Urothelium cell line (cell line): ENCODE results near the gene CFAP73.
A peak's percentile ranks its signal among the peaks of the same experiment; 100 is the strongest.

Experiments
- DNase-seq: peaks from one replicate; pipeline ENCODE4 v3.0.0; 2011; ENCODE audit warnings: low spot score, mixed read lengths
- FAIRE-seq: peaks from 2 replicates; lab custom pipeline; 2011; peaks lifted over from hg19 to GRCh38; lab: Jason Lieb, UNC

Gene CFAP73

DNA sequence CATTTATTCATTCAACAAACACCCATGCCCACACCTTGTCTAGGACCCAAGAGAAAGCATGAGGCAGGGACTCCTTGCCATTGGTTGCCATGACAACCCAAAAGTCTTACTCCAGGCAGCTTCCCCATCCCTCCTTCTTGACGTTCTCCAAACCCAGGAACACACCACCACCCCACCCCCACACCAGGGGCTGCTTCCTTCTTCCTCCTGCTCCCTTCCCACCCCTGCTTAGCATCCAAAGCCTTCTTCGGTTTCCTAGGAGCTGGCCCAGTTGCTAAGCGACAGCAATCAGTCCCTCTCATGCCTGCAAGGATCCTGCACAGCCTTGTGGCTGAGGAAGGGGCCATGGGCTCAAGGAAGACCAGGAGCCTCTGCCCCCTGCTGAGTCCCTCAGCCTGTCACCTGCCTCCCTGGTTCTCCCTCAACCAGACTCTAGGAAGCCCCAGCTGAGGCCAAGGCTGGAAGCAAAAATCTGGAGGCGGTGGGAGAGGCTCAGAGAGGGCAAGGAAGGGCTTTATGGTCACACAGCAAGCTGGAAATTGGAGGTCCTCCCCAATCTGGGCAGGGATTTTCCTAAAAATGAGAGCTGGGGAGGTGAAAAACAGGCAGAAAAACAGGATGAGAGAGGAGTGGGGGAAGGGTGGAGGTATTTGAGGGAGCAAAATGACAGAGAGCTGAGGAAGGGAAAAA lies 29.4 kb upstream of the CFAP73 start:
- DNase-seq (no peak), FAIRE-seq (no peak)

DNA sequence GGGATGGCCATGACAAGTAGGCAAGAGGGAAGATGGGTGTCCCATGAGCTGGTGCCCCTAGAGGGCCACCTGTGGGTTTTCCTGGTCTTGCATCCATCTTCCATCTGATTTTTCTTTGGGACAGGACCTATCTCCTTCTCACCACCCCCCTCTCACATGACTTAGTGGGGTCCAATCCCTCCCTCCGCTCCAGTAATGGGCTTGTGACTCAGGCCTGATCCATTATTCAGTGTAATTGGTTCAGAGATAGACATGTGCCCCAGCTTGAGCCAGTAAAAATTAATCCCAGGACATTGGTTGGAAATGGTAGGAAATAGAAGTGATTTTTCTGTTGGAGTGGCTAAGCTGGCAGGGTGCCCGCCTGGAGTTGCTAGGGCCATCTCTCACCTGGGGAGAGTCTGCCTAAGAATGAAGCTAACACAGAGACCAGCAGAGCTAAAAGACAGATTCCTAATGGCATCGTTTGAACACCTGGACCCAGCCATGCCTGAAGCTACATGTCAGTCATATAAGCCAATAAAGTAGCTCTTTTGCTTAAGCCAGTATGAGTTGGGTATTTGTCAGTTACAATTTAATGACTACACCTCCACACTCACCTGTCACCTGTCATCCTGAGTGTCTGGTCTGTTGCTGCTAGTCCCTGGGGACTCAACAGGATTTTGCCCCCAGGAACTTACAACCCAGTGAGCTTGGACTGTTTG lies 28.7 kb upstream of the CFAP73 start:
- no peak for FAIRE-seq
- DNase-seq = no peak

DNA sequence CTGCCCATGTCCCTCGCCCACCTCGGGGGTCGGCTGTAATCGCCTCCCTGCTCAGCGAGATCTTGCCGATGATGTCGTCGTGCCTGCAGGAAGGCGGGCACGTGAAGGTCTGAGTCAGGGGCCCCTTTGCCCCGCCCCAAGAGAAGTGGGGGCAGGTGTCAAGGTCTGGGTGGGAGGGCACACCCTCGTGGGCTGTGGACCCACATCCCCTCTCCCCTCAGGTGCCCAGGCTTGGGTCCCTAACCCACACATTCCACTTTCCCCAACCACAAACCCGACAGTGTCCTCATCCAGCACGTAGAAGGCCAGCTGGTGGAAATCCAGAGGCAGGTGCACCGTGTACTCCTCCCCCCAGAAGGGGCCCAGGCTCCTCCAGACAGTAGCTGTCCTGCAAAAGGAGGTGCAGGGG lies 21.7 kb upstream of the CFAP73 start:
- DNase-seq (no peak), FAIRE-seq (no peak)

DNA sequence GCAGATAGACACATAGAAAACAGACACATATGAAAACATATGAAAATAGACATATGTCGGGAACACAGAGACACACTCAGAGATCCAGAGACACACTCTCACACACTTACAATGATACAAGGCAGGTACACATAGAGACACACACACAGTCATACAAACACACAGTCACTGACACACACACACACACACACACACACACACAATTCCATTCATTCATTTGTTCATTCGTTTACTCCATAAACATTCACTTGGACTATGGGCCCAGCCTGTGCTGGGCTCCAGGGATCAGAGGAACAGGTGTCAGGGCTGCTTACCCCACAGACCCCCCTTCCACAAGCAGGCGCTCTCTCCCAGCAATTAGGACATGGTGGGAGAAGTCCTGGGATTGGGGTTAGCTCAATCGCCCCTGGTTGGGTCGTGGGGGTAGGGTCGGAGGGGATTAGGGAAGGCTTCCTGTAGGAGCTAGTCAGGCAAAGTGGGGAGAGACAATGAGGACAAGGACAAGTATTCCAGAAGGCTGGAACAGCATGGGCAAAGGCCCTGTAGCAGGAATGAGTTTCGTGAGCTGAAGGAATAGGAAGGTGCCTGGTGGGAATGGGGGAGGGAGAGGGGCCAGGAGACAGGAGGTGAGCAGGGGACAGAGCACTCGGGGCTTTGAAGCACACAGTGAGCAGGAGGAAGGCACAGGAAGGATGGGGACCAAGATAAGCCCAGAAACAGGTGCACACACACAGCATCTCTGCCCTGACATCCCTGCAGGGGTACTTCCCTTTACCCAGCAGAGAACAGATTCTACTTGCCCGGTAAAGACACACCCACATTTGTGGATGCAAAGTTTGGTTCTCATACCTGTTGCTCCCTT lies 20.5 kb upstream of the CFAP73 start:
- FAIRE-seq (no peak), DNase-seq (no peak)

DNA sequence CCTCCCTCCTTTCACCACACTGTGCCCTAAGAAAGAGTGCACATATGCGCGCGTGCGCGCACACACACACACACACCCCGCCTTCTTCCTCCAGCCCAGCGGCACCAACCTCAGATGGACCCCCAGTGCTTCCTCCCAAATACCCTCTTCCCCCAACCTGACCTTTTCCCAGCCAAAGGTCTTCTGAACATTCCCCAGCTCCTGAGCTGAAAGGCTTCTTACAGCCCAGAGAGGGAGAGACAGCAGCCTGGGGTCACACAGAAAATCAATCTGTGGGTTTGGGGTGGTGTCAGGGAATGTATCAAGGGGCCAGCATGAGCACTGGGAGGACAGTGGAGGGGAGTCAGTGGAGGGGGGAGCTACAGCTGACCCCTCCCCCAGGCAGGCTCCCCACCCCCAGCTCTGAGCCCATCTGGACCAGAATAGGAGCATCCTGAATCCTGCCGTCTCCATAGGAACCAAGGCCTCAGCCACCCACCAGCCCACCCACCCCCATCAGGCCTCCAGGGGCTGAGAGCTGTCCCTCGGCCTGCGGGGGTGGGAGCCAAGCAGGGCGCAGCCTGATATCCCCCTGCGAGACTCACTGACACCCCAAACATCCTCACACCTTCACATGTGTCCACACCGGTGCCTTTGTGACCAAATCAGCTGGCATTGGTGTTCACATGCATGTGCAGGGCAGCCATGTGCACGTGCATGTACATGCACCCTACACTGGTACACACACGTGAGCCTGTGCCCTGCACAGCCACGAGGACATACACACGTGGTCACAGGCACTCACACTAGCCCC lies 19.7 kb upstream of the CFAP73 start:
- DNase-seq (no peak), FAIRE-seq (peak; percentile 90)

DNA sequence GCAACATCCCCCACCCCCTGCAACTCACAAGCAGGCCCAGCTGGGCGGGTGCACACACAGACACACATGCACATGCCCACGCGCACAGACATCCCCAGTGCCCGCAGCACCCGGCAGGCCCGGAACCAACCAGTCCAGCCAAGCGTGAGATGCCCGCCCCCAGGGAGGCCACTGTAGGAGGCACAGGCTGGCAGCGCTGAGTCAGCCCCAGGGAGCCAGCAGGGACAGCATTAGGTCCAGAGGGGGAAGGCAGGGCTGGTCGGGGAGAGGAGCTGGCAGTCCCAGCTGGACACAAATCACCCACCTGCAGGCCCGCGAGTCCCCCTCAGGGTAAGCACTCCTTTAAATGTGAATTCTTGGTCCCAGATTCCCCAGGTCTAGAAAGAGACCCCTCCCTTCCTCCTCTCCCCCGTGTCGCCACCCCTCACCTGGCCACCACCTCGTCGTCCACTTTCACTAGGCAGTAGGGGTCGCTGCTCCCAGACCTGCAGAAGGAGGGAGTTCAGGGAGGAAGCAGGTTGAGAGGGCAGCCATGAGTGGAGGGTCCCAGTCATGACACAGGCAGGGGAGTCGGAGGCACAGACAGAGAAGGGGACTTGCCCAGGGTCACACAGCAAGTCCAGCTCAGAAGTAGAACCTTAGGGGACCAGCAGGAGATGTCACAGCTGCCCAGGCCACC lies 18.9 kb upstream of the CFAP73 start:
- peak; percentile 70 for DNase-seq
- FAIRE-seq = no peak

DNA sequence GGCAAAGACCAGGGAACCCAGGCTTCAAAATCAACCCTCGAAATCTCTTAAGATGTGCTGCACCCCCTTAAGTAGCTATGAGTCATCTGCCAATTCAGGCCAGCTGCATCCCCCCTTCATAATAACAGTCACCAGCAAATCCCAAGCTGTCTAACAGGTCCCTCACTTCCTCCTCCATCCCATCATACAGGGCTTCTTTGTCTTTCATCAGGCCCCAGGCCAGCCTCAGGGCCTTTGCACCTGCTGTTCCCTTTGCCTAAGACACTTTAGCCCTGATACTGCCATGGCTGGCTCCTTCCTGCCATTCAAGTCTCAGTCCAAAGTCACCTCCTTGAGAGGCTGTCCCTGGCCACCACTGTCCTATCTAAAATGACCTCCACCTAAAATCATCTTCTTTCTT lies 18.0 kb upstream of the CFAP73 start:
- FAIRE-seq (no peak), DNase-seq (no peak)

DNA sequence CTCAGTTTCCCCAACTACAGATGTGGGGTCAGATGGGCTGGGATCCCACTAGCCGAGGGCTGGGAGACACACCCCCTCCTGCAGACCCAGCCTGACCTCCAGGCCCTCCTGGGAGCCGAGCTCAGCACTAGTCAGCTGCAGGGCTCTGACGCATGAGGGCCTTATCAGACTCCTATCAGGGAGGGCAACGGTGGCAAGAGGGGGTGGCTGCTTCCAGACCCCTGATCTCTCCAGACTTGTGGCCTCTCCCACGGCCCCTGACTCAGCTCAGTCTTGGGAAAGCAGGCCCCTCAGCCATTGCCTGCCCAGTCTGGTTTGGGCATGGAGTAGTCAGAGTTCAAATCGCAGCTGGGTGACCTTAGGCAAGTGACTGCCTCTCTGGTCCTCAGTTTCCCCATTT lies 16.5 kb upstream of the CFAP73 start:
- DNase-seq (no peak), FAIRE-seq (no peak)

DNA sequence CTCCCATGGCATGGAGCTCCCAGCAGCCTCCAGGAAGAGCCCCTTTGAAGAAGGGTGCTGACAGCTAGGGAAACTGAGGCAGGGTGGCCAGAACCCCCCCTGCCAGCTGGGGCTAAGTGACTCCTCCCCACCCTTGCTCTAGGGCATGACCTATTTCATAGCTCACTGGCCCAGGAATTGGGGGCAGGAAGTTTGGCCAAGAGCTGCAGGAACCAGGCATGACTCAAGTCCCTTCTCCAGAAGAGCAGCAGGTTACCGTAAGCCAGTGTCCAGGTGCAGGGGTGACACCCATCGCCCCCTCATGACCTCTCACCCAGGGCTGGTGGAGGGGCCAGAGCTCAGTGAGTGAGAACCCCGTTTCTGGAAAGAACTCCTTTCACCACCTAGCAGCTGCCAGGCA lies 15.9 kb upstream of the CFAP73 start:
- FAIRE-seq (no peak), DNase-seq (no peak)

DNA sequence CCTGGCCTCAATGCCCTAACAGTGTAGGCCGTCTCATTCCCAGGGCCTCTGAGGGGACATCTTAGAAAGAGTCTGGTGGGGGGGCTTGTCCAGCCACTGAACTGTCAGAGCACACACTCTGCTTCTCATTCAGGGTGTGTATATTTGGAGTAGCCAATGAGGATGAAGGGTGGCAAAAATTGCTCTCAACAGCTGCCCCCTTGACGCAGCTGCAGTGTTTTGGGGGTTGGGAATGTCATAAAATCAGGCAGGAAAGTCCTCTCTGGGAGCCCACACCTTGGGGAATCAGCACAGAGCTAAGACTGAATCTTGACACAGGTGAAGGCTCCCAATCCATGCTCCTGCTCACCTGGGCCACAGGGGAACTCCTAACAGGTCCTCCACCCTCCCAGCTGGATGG lies 15.5 kb upstream of the CFAP73 start:
- DNase-seq (no peak), FAIRE-seq (no peak)

DNA sequence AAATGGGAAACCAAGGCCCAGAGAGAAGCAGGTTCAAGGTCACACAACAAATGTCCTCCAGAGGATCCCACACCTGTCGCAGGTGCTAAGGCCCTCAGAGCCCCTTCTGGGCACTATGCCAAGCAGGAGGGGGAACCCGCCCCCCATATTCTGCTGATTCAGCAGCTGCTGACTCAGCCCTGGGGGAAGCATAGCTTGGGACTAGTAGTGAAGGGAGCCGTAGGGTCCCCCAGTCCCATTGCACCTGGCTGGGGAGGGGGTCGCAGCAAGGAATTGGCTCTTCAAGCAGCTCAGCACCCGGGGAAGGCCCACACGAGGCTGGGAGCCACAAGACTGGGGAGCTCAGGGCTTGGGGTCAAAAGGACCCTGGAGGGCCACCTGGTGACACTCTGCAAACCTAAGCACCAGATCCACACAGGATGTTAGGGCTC lies 15.0 kb upstream of the CFAP73 start:
- no peak for DNase-seq
- FAIRE-seq = no peak

DNA sequence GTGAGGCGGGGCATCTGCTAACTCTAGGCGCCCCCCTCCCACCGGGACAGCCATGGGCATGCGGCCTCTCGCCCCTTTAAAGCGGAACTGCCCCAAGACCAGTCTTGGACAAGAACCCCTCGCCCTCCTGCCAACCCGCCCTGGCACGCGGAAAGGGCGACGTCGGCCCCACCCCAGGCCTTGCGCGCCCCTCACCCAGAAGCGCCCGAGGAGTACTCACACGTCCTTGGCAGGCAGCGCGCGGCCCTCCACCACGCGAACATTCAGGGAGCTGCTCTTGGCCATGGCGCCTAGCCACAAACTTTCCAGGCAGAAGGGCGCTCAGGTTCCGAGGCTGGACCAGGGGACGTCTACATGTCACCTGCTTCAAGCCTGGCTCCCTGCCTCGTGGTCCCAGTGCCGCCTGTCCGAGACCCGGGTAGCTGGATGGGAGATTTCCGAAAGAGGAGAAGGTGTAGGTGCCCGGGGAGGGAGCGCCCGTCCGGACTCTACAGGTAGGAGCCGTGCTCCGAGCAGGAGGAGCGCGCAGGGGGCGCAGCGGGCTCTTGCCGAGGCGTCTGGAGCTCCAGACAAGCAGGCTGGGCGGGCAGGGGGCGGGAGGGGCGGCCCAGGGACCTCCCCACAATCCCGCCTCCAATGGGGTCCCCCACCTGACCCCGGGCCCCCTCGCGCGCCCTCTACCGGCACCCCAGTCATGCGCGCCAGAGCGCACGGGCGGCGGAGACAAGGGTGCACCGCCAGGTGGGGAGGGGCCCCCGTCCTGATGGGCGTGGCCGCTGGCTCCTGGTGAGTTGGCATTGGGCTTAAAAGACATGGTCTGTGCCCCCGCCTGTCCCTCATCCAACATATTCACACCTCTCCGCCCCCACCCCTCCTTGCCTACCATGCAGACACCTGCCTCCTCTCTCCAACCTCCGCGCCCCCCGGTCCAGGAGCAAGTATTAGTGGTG lies 14.1 kb upstream of the CFAP73 start, which contains the start of gene RASAL1:
RASAL1 (minus strand) TSS at position 584 of the 950 bp plus-strand sequence; CDS start at position 285, 299 bp downstream.
- FAIRE-seq (peak; percentile 79), DNase-seq (peak; percentile 93)

DNA sequence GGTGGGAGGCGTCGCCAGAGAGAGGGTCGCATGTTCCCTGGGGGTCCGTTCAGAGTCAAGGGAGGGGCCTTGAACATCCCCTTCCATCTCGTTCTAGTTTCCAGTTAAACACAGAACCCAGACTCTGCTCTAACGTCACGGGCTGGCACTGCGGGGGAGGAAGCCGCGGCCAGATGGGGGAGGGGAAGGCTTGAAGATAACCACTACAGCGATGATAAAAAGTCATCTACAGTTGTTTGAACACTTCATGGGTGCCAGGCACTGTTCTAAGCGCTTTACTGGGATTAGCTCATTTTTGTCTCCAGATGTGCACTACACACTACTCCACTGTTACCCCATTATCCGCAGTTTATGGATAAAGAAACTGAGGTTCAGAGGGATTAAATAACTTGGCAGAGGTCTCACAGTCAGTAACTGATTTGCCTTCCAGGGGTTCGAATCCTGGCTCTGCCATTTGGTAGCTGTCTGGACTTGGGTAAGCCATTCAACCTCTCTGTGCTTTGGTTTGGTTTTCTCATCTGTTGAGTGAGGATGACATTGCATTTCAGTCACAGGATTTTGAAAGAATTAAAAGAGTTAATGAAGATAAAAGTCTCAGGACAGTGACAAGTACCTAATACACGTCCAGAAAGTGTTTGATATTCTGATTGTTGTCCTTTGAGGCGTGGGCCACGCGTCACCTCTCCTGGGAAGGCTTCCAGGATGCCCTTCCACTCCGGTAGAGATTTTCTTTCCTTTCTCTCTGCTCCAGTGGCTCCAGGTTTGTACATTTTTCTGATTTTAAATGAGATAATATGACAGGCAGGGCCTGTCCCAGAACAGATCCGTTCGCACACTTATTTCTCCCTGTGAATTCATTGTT lies 13.2 kb upstream of the CFAP73 start:
- FAIRE-seq (no peak), DNase-seq (no peak)

DNA sequence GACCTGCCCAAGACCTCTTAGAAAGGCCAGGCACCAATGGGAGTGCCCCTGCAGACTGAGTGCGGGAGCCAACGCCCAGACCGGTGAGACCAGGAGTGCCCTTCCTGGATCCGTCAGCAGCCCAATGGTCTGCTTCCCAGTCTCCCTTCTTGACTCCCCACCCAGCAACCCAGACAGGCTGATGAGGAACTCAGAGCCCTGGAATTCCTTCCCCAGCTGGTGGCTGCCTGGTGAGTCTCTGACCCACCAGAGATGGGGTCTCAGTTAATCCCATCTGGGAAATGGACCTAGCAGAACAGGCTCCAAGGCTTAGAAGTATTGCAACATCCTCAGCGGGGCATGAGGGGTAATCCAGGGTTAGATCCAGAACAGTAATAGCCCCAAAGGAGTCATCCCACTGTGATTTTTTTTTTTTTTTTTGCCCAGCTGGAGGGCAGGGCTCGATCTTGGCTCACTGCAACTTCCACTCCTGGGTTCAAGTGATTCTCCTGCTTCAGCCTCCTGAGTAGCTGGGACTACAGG lies 12.5 kb upstream of the CFAP73 start:
- no peak for DNase-seq
- no peak for FAIRE-seq

DNA sequence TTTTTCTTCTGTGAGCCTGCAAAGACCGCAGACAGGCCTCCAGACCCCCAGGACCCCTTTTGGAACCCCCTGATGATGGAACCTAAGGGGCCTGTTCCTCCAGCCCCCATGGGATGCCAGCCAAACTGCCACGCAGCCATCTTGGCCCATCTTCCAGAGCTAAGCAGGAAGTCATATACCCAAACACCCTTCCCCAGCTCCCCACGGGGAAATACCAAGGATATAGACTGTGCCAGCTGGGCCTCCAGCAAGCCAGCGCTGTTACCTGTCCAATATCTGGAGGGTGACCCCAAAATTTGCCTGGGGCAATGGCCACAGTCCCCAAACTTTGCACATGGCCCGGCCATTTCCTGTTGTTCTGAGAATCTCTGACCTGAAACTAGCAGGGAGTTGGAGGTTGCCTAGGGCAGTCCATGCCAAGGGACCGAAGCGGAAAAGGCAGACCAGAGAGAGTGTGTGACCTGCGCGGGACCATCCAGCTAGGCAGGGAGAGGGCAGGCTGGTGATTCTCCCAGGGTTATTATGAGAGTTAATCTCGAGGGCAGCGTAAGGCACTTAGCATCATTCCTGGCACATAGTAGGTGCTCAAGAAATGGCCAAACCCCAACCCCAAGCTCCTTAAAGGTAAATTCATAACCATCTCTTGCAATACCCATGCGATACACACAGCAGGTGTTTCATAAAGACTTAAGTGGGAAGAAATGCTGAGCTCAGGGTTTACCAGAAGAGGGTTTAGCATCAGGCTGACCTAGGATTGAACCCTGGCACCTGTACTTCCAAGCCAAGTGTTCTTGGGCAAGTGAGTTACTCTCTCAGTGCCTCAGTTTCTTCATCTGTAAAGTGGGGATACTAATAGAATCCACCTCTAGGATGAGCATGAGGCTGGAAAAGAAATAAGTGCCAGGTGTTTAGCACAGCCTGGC lies 11.4 kb upstream of the CFAP73 start:
- DNase-seq (no peak), FAIRE-seq (no peak)

DNA sequence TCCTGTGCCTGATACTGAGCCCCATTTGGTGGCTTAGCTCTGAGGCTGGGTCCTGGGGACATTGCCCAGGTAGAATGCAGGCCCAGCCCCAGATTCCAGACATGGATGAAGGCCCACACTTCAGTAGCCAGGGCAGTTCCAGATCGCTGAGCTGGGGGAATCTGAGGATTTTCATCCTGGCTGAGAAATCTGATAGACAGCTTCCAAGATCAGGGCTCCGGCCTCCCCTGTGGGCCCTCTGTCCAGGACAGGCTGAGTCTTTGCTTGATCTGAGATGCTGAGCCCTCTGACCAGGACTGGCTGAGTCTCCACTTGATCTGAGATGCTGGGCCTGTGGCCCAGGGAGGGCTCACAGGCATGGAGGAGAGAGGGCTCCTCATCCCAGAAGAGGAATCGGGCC lies 10.7 kb upstream of the CFAP73 start:
- FAIRE-seq = no peak
- DNase-seq = no peak

DNA sequence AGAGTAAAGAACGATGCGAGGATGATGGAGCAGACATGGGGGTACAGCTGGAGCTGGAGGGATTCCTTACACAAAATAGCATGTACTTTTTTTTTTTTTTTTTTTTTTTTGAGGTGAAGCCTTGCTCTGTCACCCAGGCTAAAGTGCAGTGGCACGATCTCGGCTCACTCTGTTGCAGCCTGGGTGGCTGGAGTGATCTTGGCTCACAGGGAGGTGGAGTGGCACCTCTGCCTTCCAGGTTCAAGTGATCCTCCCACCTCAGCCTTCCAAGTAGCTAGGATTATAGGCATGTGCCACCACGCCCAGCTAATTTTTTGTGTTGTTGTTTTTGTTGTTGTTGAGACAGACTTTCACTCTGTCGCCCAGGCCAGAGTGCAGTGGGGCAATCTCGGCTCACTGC lies 8.8 kb upstream of the CFAP73 start:
- no peak for FAIRE-seq
- no peak for DNase-seq
